H1 (cell line): ENCODE results near the gene NFIA. TPM values are rescaled to one million over a fixed set of nuclear protein-coding genes. Genes with fewer than 3 reads are reported as not detected.
A peak's percentile ranks its signal among the peaks of the same experiment; 100 is the strongest.

Experiments
- CTCF ChIA-PET: fragments of 300-600 bp; sonication (Branson Sonifier 250); formaldehyde crosslinking; loops from one replicate; lab custom pipeline; 2021; ENCODE audit not compliant: partially characterized antibody; lab: Charles Lee
- POLR2A ChIA-PET: fragments of 300-600 bp; sonication (Branson Sonifier 250); formaldehyde crosslinking; loops from one replicate; lab custom pipeline; 2021; ENCODE audit warnings: inconsistent platforms; ENCODE audit not compliant: partially characterized antibody; lab: Charles Lee
- DNase-seq, 2 experiments: peaks; one replicate each; pipeline versions ENCODE4 v3.0.0 to v3.0.0-alpha.2; 2010 to 2022; ENCODE audit warnings: low spot score in 2 of 2, low read depth in 1 of 2, mixed read lengths in 1 of 2
- FAIRE-seq: peaks from 2 replicates; lab custom pipeline; 2011; peaks lifted over from hg19 to GRCh38; lab: Jason Lieb, UNC
- H2AFZ ChIP-seq: 2 replicates; pipeline ENCODE4 v1.8.1; 2012; ENCODE audit warnings: low read length, inconsistent platforms
- H2AK5ac ChIP-seq: 2 replicates; pipeline ENCODE4 v1.6.1; 2013; ENCODE audit warnings: low read depth, low read length
- H2BK120ac ChIP-seq: replicated peaks from 2 replicates; pipeline ENCODE3; 2013; ENCODE audit warnings: low read depth, low read length, inconsistent platforms
- H2BK12ac ChIP-seq: 2 replicates; pipeline ENCODE4 v1.6.1; 2013; ENCODE audit warnings: low read depth, low read length
- H2BK15ac ChIP-seq: 2 replicates; pipeline ENCODE4 v1.6.1; 2013; ENCODE audit warnings: low read length
- H2BK20ac ChIP-seq: 2 replicates; pipeline ENCODE4 v1.6.1; 2013; ENCODE audit warnings: low read length
- H2BK5ac ChIP-seq: 2 replicates; pipeline ENCODE4 v1.6.1; 2013; ENCODE audit warnings: low read depth, low read length
- H3K14ac ChIP-seq: 2 replicates; pipeline ENCODE4 v1.6.1; 2013; ENCODE audit warnings: inconsistent platforms; ENCODE audit not compliant: insufficient read length
- H3K18ac ChIP-seq: 2 replicates; pipeline ENCODE4 v1.6.1; 2013; ENCODE audit warnings: low read length; ENCODE audit errors: extremely low read depth
- H3K23ac ChIP-seq: 2 replicates; pipeline ENCODE4 v1.6.1; 2013; ENCODE audit warnings: inconsistent platforms; ENCODE audit not compliant: insufficient read length
- H3K23me2 ChIP-seq: 2 replicates; pipeline ENCODE4 v1.6.1; 2013; ENCODE audit warnings: low read depth, low read length
- H3K27ac ChIP-seq: 2 replicates; pipeline ENCODE4 v1.6.1; 2011; ENCODE audit warnings: low read depth, low read length, inconsistent platforms
- H3K27me3 ChIP-seq, 4 experiments: replicated peaks in 1 of 4; 1 replicate in 1 of 4; 2 replicates in 3 of 4; pipeline versions ENCODE4 v1.6.1 to v1.8.1; 2011 to 2013; ENCODE audit warnings: low read length in 3 of 4, mild to moderate bottlenecking in 3 of 4, inconsistent platforms in 2 of 4, mixed read lengths in 2 of 4, moderate library complexity in 1 of 4; ENCODE audit not compliant: control insufficient read depth in 3 of 4, insufficient read depth in 3 of 4; ENCODE audit errors: extremely low read depth in 1 of 4
- H3K36me3 ChIP-seq, 4 experiments: 2 replicates each; pipeline versions ENCODE4 v1.6.1 to v1.8.1; 2011 to 2013; ENCODE audit warnings: mild to moderate bottlenecking in 4 of 4, low read length in 3 of 4, moderate library complexity in 2 of 4, control low read depth in 1 of 4, inconsistent platforms in 1 of 4; ENCODE audit not compliant: insufficient read depth in 4 of 4, control insufficient read depth in 2 of 4
- H3K4ac ChIP-seq: replicated peaks from 2 replicates; pipeline ENCODE3; 2013; ENCODE audit warnings: low read length, low read depth, mixed read lengths, inconsistent platforms; ENCODE audit not compliant: insufficient read length
- H3K4me1 ChIP-seq, 4 experiments: replicated peaks in 1 of 4; 1 replicate in 1 of 4; 2 replicates in 3 of 4; pipeline versions ENCODE4 v1.6.1 to v1.8.1; 2011 to 2013; ENCODE audit warnings: low read length in 3 of 4, inconsistent platforms in 2 of 4, mixed read lengths in 1 of 4; ENCODE audit not compliant: insufficient read depth in 4 of 4, control insufficient read depth in 3 of 4
- H3K4me2 ChIP-seq, 2 experiments: 2 replicates each; pipeline versions ENCODE4 v1.6.1 to v1.8.1; 2011 to 2013; ENCODE audit warnings: low read depth in 2 of 2, low read length in 2 of 2, control low read depth in 1 of 2, inconsistent platforms in 1 of 2, mild to moderate bottlenecking in 1 of 2; ENCODE audit not compliant: insufficient read depth in 1 of 2
- H3K4me3 ChIP-seq, 4 experiments: fragments of 200-600, 300-600 bp in 1 of 4; sonication (generic), shearing (Covaris generic), sonication (Bioruptor Twin) in 1 of 4; 2 replicates each; pipeline versions ENCODE4 v1.5.1 to v1.8.1; 2011 to 2016; ENCODE audit warnings: low read length in 4 of 4, low read depth in 3 of 4, control low read depth in 2 of 4, inconsistent platforms in 2 of 4, mild to moderate bottlenecking in 2 of 4, mixed read lengths in 1 of 4, moderate library complexity in 1 of 4; ENCODE audit not compliant: insufficient read depth in 2 of 4; ENCODE audit errors: extremely low read depth in 1 of 4
- H3K56ac ChIP-seq: replicated peaks from 2 replicates; pipeline ENCODE3; 2013; ENCODE audit warnings: low read depth, mild to moderate bottlenecking, mixed read lengths, low read length, inconsistent platforms; ENCODE audit not compliant: insufficient read length
- H3K79me1 ChIP-seq: 2 replicates; pipeline ENCODE4 v1.6.1; 2013; ENCODE audit warnings: low read depth, low read length, control low read depth
- H3K79me2 ChIP-seq, 2 experiments: 2 replicates each; pipeline versions ENCODE4 v1.6.1 to v1.8.1; 2012 to 2013; ENCODE audit warnings: low read length in 2 of 2, mild to moderate bottlenecking in 2 of 2, inconsistent platforms in 1 of 2; ENCODE audit not compliant: insufficient read depth in 2 of 2, control insufficient read depth in 1 of 2
- H3K9ac ChIP-seq, 4 experiments: replicated peaks in 1 of 4; 1 replicate in 1 of 4; 2 replicates in 3 of 4; pipeline versions ENCODE4 v1.6.1 to v1.8.1; 2011 to 2013; ENCODE audit warnings: low read depth in 3 of 4, low read length in 3 of 4, control low read depth in 2 of 4, mild to moderate bottlenecking in 2 of 4, moderate library complexity in 2 of 4, inconsistent platforms in 1 of 4; ENCODE audit errors: extremely low read depth in 1 of 4
- H3K9me3 ChIP-seq, 2 experiments: 2 replicates each; pipeline versions ENCODE4 v1.6.1 to v1.8.1; 2012 to 2013; ENCODE audit warnings: mild to moderate bottlenecking in 2 of 2, moderate library complexity in 2 of 2, control low read depth in 1 of 2, inconsistent platforms in 1 of 2, low read depth in 1 of 2, low read length in 1 of 2, mixed read lengths in 1 of 2; ENCODE audit not compliant: insufficient read depth in 2 of 2
- H4K20me1 ChIP-seq, 2 experiments: replicated peaks in 1 of 2; 2 replicates each; pipeline versions ENCODE3 to v1.8.1; 2011 to 2013; ENCODE audit warnings: inconsistent platforms in 2 of 2, low read length in 2 of 2, mild to moderate bottlenecking in 1 of 2; ENCODE audit not compliant: insufficient read depth in 2 of 2, control insufficient read depth in 1 of 2
- H4K5ac ChIP-seq: 2 replicates; pipeline ENCODE4 v1.6.1; 2013; ENCODE audit warnings: low read length, low read depth, mixed read lengths, inconsistent platforms; ENCODE audit not compliant: insufficient read length
- H4K8ac ChIP-seq: 2 replicates; pipeline ENCODE4 v1.8.0; 2013; ENCODE audit warnings: mild to moderate bottlenecking, moderate library complexity, low read length, inconsistent platforms; ENCODE audit not compliant: insufficient read depth; ENCODE audit errors: extremely low read depth
- H4K91ac ChIP-seq: replicated peaks from 2 replicates; pipeline ENCODE3; 2013; ENCODE audit warnings: low read length, mixed read lengths, inconsistent platforms; ENCODE audit not compliant: insufficient read length
- ATF3 ChIP-seq: IDR thresholded peaks from 2 replicates; pipeline ENCODE4 v1.6.1; 2011; ENCODE audit warnings: low read depth, mild to moderate bottlenecking, low read length; ENCODE audit not compliant: insufficient read depth
- CTBP2 ChIP-seq: IDR thresholded peaks from 2 replicates; pipeline ENCODE4 v1.7.0; 2011; ENCODE audit warnings: borderline replicate concordance, mild to moderate bottlenecking, moderate library complexity, mixed read lengths, low read length; ENCODE audit not compliant: insufficient read depth, insufficient read length
- KDM5A ChIP-seq: fragments of 200-600 bp; IDR thresholded peaks from 2 replicates; pipeline ENCODE4 v1.7.1; 2012; ENCODE audit warnings: mild to moderate bottlenecking, low read length, inconsistent platforms, mixed read lengths
- POLR2AphosphoS5 ChIP-seq: IDR thresholded peaks from 2 replicates; pipeline ENCODE4 v1.6.1; 2011; ENCODE audit warnings: low read depth, low read length
- POU5F1 ChIP-seq: IDR thresholded peaks from 2 replicates; pipeline ENCODE4 v1.6.1; 2011; ENCODE audit warnings: low read depth, mild to moderate bottlenecking, low read length, moderate library complexity
- RBBP5 ChIP-seq: IDR thresholded peaks from 2 replicates; pipeline ENCODE4 v1.7.1; 2012; ENCODE audit warnings: low read depth, mild to moderate bottlenecking, inconsistent platforms, low read length, moderate library complexity, borderline replicate concordance
- RXRA ChIP-seq: IDR thresholded peaks from 2 replicates; pipeline ENCODE4 v1.6.1; 2011; ENCODE audit warnings: low read depth, mild to moderate bottlenecking, low read length, moderate library complexity; ENCODE audit not compliant: insufficient read depth
- WGBS, 2 experiments: shearing (Covaris generic) in 1 of 2; methylation state at CpG; one replicate each; pipeline versions ENCODE4 v1.1.6 to v1.1.7; 2013 to 2015; ENCODE audit warnings: low lambda C conversion rate in 2 of 2, mixed read lengths in 2 of 2, inconsistent platforms in 1 of 2, low coverage in 1 of 2, missing lambda C conversion rate in 1 of 2; ENCODE audit not compliant: insufficient replicate concordance in 2 of 2, insufficient coverage in 1 of 2, insufficient read length in 1 of 2; ENCODE audit errors: extremely low coverage in 1 of 2, missing lambda C conversion rate in 1 of 2; 5-methylcytosine and 5-hydroxymethylcytosine counted together
- polyA plus RNA-seq, 7 experiments: library from polyadenylated mRNA; depleted of rRNA in 3 of 7; stranded (reverse) in 5 of 7; unstranded in 2 of 7; fragments of >200 nt in 5 of 7; fragments of 200-250 nt in 2 of 7; gene quantifications; 1 replicate in 5 of 7; 2 replicates in 1 of 7; 4 replicates in 1 of 7; pipeline versions ENCODE4 v1.2.1 to v1.2.3, GENCODE V29; 2011 to 2013; ENCODE audit warnings: missing spikeins in 2 of 7, mixed read lengths in 2 of 7
- total RNA-seq: library from RNA; stranded (reverse); fragmentation: NEBNext Ultra II Directional; extraction: Animal tissue kit (Norgen Biotek cat#: 25700); gene quantifications from 2 replicates; pipeline ENCODE4 v1.2.1, GENCODE V29; 2021

Gene NFIA
- total and polyA plus RNA-seq, 2 of the 8 experiments (the other 6 are each of a cell fraction or from before 2014, with no cell fraction given), result 1.8 to 2.3 TPM

GRCh38 chr1:61198554-61198953 lies 116.2 kb downstream of the NFIA start:
- no peak overlapping the region for H4K8ac ChIP-seq
- no peak overlapping the region for H2BK12ac ChIP-seq
- no peak overlapping the region for H2BK5ac ChIP-seq
- no peaks in the 10 kb centered on the region for H3K27me3 ChIP-seq
- H3K79me2 ChIP-seq, result no peaks in the 10 kb centered on the region
- H3K79me1 ChIP-seq, result no peaks in the 10 kb centered on the region
- FAIRE-seq, result no peak
- no peak overlapping the region for H2AFZ ChIP-seq
- no peak overlapping the region for H3K14ac ChIP-seq
- POLR2A ChIA-PET, result no interaction called here
- no peak overlapping the region for H4K91ac ChIP-seq
- no peaks in the 10 kb centered on the region for H3K23me2 ChIP-seq
- no peak overlapping the region for H2AK5ac ChIP-seq
- H3K4ac ChIP-seq, result no peak overlapping the region
- no peaks in the 10 kb centered on the region for H3K36me3 ChIP-seq
- no peak for DNase-seq
- 70% methylated on average over 8 of the region's 8 CpGs; no CpG with 5 or more reads in 1 of the 2 experiments for WGBS, 2 experiments
- no peaks in the 10 kb centered on the region for H4K20me1 ChIP-seq
- no peak overlapping the region for H3K56ac ChIP-seq
- CTCF ChIA-PET, result interaction anchor here (0.6 to 1.2 kb wide), 5 partner anchors 65 to 253 kb away, joined by 3 to 5 read pairs (median 3); partner anchors contain the start of gene NFIA
- no peaks in the 10 kb centered on the region for H3K9me3 ChIP-seq
- H4K5ac ChIP-seq, result no peak overlapping the region
- no peak overlapping the region; a peak in 1 of 7 replicates for H3K9ac ChIP-seq
- no peak overlapping the region for H2BK15ac ChIP-seq
- no peak overlapping the region for H3K18ac ChIP-seq
- peak overlapping the region in 1 of 2 experiments; percentile 15; a peak in 1 of 4 replicates for H3K4me2 ChIP-seq
- H2BK20ac ChIP-seq, result no peak overlapping the region
- H3K4me3 ChIP-seq, result no peak overlapping the region
- H2BK120ac ChIP-seq, result no peak overlapping the region
- H3K4me1 ChIP-seq, result no peaks in the 10 kb centered on the region
- H3K23ac ChIP-seq, result no peak overlapping the region
- no peak overlapping the region for H3K27ac ChIP-seq
- TF ChIP-seq RXRA (no peak), POU5F1 (no peak), RBBP5 (no peak), KDM5A (no peak), CTBP2 (no peak), POLR2AphosphoS5 (no peak), ATF3 (no peak)
